GM19351 (cell line): ENCODE measurements around the gene PRR15.

Experiments
- ATAC-seq: cut with Tn5 transposase; IDR thresholded peaks from one replicate; pipeline ENCODE4 v1.9.1; 2021; ENCODE audit warnings: mild to moderate bottlenecking, moderate library complexity; ENCODE audit not compliant: unreplicated experiment

Gene PRR15

DNA sequence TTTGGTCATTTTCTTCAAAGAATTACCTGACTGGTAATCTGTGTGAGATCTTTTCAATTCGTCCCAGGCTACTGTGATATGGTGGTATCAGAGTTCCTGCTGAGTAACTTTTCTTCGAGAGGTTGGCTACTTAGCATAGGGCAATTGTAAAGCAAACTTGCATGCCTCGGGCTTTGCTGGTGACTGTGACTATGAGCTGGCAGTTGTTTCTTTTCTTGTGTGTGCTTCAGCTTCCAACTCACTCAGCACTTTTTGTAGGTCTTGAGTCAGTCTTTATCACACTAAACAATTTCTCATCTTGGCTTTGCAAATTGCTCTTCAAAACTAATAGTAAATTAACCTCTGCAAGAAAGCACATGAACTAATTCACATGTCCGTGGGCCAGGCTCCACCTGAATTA is 44.3 kb downstream of the PRR15 start:
- no peak for ATAC-seq

DNA sequence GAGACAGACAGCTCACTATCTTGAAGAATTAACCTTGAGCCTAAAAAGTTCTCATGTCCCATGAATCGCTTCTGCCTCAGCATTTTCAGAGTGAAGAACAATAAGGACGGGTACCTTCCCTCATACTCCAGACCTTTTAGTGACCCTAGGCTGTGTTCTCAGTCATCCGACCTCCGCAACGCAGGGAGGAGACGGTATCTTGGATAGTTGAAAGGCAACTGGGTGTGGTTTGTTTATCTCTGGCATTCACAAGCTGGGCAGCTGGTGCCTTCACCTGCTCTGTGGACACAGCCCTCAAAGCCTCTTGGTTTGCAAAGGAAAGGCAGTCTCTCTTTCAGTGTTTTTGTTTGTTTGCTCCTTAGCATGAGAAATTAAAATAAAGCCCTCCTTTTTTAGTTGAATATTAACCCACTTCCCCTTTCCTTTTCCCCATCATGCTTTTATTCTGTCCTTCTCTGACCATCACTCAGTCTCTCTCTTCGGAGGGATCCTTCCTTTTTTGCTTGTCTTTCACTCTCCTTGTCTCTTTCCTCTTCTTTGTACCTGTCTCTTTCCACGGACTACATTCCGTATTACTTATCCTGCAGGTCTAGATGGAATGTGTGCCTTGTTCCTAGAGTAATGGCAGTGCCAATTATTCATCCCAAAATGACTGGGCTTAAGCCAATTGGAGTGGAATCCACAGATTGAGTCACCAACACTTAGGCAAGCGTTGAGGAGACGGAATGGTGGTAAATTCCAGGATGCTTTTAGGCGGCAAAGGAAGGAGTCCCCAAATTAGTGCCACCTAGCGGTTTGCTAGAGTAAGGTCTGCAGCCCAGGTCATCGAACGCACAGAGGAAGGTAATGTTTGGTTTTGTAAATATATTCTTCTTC is 45.8 kb downstream of the PRR15 start:
- no peak for ATAC-seq

DNA sequence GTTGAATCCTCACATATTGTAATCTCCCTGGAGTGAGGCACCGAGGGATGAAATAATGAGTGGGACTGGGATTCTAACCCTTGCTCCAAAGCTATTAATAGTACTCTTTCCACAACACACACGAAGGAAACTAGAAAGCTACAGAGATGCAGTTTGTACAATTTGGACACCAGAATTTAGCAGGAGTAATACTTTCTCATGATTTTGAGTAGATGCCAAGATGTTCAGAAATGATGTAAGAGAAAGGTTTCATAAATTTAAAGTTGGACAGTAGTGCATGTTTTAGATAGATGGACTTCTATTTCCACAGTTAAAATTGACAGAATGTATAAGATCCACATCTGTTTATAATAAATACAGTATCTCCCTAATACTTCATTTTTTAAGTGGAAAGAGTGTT is 46.5 kb downstream of the PRR15 start:
- ATAC-seq, result no peak

DNA sequence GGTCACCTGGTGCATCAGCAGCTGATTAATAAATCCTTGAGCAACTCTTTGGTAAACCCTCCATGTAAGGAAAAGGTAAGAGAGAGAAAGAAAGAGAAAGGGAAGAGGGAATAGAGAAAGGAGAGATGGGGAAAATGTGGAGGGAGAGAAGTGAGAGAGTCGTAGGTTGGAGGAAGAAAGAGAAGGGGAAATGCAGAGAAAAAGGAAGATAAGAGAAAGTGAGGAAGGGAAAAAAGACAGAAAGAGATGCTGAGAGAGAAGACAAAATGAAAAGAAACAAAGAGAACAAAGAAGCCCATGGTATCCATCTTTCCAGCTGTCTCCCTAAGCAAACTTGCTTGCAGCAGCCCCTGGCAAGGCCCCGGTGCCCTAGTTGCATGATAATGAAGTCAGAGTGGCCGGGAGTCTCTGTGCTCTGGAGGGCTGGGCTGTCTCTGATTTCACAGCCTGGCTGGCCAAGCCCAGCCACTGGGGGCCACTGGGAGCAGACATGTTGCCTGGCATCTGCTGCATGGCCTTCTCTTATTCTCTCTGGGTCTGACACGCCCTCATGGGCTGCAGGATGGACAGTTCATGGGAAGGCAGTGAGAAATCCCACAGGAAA is 48.4 kb downstream of the PRR15 start:
- no peak for ATAC-seq

DNA sequence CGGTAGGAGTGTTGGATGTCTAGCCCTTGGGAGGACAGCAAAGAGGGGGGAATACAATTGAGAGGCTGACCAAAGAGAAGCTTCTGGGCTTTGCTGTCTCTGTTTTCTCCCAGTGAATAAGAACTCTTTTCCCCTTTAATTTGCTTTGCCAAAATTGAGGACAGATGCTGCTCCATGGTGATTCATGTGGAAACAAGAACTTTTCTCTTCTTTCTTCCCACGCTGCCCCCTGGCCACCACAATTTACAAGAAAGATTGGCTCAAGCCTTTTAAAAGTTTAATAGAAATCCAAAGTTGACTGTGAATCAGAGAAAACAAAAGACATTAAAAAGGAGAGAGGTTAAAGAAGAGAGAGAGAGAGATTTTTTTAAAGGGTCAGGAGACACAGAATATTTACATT is 49.0 kb downstream of the PRR15 start:
- ATAC-seq, result no peak

DNA sequence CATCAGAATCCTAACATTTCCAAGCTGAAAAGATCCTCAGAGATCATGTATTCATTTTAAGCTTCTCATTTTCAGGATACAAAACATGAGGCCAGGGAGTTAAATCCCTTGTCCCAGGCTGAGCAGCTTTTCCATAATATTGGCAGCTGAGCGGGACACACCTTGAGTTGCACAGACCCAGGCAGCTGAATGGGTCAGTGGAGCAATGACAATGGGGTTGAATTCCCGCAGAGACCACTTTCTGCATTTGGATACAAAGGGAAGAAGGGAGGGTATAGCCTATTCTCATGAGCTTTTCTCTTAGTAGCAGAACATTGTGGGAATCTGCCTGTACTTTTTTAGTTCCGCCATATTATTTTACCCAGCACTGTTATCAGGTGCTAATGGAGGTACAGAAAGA is 49.5 kb downstream of the PRR15 start:
- no peak for ATAC-seq

DNA sequence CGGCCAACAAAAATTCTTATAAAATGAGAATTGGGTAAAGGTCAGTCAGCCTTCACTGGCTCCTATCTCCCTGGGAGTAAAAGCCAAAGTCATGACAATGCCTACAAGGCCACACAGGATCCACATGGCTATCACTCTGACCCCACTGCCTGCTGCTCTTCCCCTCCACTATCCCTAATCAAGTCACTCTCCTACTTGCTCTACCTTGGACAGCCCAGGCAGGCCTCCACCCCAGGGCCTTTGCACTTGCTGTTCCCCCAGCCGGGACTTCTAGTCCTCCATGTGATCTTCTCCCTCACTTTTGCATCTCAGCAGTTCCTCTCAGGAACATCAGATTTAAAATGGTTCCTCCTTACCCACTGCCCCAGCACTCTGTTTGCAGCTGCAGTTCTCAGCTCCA is 50.6 kb downstream of the PRR15 start:
- ATAC-seq, result no peak
